SJCRH30 (cell line): ENCODE results near the gene ERGIC1. TPM values are rescaled to one million over a fixed set of nuclear protein-coding genes. Genes with fewer than 3 reads are reported as not detected.
"Not testable (repeated sequence)": the region's sequence is repeated elsewhere in the genome, so short reads cannot be mapped to it uniquely, and the experiment has no call there.

ENCODE experiments used
- DNase-seq, 2 experiments: peaks; one replicate each; pipeline ENCODE4 v3.0.0-alpha.2; 2015 to 2020
- H3K27ac ChIP-seq: fragments of 250-450 bp; sonication (Bioruptor Pico); 2 replicates; pipeline ENCODE4 v1.5.1; 2020; ENCODE audit warnings: mild to moderate bottlenecking, moderate library complexity
- H3K27me3 ChIP-seq: fragments of 250-450 bp; sonication (Bioruptor Pico); 2 replicates; pipeline ENCODE4 v1.5.1; 2020; ENCODE audit warnings: mild to moderate bottlenecking, moderate library complexity
- H3K36me3 ChIP-seq: fragments of 250-450 bp; sonication (Bioruptor Pico); 2 replicates; pipeline ENCODE4 v1.5.1; 2020; ENCODE audit warnings: mild to moderate bottlenecking, moderate library complexity
- H3K4me1 ChIP-seq: fragments of 250-450 bp; sonication (Bioruptor Pico); 2 replicates; pipeline ENCODE4 v1.5.1; 2020; ENCODE audit warnings: mild to moderate bottlenecking, moderate library complexity
- H3K4me3 ChIP-seq: fragments of 250-450 bp; sonication (Bioruptor Pico); 2 replicates; pipeline ENCODE4 v1.5.1; 2020; ENCODE audit warnings: mild to moderate bottlenecking, moderate library complexity
- H3K9me3 ChIP-seq: fragments of 250-450 bp; sonication (Bioruptor Pico); replicated peaks from 2 replicates; pipeline ENCODE4 v1.5.1; 2020; ENCODE audit warnings: mild to moderate bottlenecking, moderate library complexity
- total RNA-seq: library from RNA; depleted of rRNA; stranded (reverse); fragments of >200 nt; shearing (Covaris generic); gene quantifications from 2 replicates; pipeline ENCODE4 v1.2.3, GENCODE V29; 2014

ERGIC1 gene
- total RNA-seq, 1 experiment from 2014 or later: 83.4 TPM

DNA sequence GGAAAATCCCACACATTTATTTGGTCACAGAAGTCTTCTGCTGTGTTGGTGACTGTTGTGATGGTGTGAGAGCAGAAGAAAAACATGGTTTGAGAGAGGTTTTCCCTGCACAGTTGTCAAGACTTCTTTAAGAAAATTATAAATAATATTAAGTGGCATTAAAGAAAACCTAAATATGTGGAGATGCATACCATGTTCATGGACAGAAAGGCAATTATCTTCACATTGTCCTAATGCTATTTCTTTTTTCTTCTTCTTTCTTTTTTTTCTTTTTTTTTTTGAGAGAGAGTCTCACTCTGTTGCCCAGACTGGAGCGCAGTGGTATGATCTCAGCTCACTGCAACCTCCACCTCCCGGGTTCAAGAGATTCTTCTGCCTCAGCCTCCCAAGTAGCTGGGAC, 24.3 kb upstream of the ERGIC1 start:
- Histone ChIP-seq H3K27ac (no peak overlapping the region), H3K9me3 (no peaks in the 10 kb centered on the region), H3K4me1 (peaks cover 4% of the 10 kb centered on the region), H3K36me3 (no peaks in the 10 kb centered on the region), H3K4me3 (no peak overlapping the region), H3K27me3 (no peaks in the 10 kb centered on the region)
- no peak for DNase-seq

DNA sequence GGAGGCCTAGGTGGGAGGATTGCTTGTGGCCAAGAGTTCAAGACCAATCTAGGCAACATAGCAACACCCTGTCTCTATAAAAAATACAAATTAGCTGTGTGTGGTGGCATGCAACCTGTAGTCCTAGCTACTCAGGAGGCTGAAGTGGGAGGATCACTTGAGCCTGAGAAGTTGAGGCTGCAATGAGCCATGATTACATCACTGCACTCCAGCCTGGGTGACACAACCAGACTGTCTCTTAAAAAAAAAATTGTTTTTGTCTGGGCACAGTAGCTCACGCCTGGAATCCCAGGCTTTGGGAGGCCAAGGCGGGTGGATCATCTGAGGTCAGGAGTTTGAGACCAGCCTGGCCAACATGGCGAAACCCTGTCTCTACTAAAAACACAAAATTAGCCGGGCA, 23.1 kb upstream of the ERGIC1 start:
- not testable (repeated sequence) for H3K4me1 ChIP-seq, H3K27me3 ChIP-seq, H3K27ac ChIP-seq, H3K36me3 ChIP-seq, DNase-seq, H3K9me3 ChIP-seq, H3K4me3 ChIP-seq

DNA sequence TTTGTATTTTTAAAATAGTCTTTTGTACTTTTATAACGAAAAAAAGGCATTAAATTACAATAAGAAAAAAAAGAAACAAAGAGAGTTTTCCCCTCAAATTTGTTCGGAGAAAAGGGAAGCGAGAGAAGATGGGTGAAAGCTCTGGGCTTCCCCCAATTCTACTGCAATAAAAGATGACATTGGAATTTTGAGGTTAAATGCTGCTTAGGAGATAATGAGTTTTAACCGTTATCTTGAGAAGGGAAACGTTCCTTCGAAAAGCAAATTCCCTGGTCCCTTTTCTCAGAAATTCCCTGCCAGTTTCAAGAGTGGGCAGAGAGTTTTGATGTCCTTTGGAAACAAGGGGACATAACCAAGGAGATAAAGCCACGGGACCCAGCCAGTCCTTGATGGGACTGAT, 18.4 kb upstream of the ERGIC1 start:
- Histone ChIP-seq H3K9me3 (no peaks in the 10 kb centered on the region; the same call in 1 of the 2 replicates), H3K4me1 (peaks cover 13% of the 10 kb centered on the region), H3K27ac (no peak overlapping the region), H3K36me3 (no peaks in the 10 kb centered on the region), H3K27me3 (no peaks in the 10 kb centered on the region), H3K4me3 (no peak overlapping the region)
- DNase-seq: no peak

DNA sequence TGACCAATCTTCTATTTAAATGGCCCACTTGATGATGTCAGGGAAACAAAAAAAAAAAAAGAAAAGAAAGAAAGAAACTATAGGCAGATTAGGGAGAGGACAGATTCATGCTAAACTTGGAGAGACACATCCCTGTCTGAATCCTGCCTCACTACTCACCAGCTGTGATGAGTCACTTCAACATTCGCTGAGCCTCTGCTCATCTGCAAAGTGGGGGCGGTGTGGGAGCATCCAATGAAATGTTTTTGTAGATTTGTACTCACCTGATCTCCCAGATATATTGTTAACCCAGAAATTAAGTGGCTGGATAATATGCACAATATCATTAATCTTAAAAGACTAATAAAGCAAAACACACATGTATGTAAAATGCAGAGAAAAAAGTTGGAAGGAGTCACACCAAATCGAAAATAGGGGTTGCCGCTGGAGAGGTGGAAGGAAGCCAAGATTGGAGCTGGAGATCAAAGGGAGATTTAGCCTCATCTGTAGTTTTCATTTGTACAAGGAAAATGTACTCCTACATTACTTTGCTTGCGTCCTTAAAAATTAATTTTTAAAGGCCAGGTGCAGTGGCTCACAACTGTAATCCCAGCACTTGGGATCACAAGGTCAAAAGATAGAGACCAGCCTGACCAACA, 17.0 kb upstream of the ERGIC1 start:
- Histone ChIP-seq H3K4me3 (peak overlapping the region; percentile 14; the same call in 1 of the 2 replicates), H3K27ac (no peak overlapping the region), H3K9me3 (no peaks in the 10 kb centered on the region; the same call in 1 of the 2 replicates), H3K27me3 (no peaks in the 10 kb centered on the region), H3K36me3 (no peaks in the 10 kb centered on the region), H3K4me1 (peaks cover 13% of the 10 kb centered on the region)
- DNase-seq: peak in 1 of 2 experiments; percentile 43

DNA sequence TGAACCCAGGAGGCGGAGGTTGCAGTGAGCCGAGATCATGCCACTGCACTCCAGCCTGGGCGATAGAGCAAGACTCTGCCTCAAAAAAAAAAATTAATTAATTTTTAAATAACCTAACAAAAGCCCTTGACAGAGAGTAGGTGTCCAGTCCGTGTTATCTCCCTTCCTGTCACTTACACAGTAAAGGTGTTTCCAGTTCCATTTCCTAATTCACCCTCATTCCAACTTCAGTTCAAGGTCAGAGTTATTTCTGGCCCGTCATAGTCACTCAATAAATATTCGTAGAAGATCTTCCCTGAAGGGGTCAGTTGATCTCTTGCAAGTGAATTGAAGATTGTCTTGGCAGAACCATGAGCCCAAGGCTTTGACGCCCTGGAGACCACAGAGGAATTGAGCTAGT, 16.4 kb upstream of the ERGIC1 start:
- DNase-seq: no peak
- Histone ChIP-seq H3K4me1 (peaks cover 13% of the 10 kb centered on the region), H3K27me3 (no peaks in the 10 kb centered on the region), H3K9me3 (no peaks in the 10 kb centered on the region; the same call in 1 of the 2 replicates), H3K4me3 (no peak overlapping the region), H3K27ac (no peak overlapping the region), H3K36me3 (no peaks in the 10 kb centered on the region)

DNA sequence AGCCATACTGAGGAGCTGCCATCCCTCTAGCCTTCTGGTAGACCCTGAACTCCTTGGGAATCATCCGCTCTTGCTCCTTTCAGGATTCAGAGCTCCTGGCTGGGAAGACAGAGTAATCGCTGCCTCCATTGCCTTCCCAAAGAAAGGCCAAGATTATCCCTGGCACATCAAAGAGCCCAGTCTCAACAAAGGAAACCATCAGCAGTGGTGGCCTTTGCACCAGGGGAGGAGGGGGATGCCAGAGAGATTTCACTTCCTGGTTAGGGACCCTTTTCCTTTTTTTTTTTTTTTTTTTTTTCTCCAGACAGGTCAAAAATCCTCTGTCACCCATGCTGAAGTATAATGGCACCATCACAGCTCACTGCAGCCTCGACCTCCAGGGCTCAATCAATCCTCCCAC, 16.0 kb upstream of the ERGIC1 start:
- Histone ChIP-seq H3K4me1 (peaks cover 13% of the 10 kb centered on the region), H3K27ac (no peak overlapping the region), H3K4me3 (no peak overlapping the region), H3K27me3 (no peaks in the 10 kb centered on the region), H3K36me3 (no peaks in the 10 kb centered on the region), H3K9me3 (no peaks in the 10 kb centered on the region; the same call in 1 of the 2 replicates)
- DNase-seq: no peak

DNA sequence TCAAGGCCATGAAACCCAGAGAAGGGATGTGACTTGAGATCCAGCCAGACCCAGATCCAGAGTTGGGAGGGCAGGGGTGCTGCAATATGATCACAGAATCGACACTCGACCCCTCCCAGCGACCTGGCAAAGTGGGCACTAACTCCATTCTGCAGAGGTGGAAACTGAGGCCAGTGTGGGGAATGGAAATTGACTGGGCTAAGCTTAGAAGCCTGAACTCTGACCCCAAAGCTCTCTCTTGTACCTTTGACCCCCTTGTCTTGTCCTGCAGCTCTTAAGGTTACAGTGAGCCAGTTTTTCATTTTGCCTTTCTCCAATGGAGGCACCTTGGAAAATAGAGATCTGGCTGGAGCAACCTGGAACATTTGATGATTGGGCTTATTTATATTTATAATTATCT, 14.5 kb upstream of the ERGIC1 start:
- no peak for DNase-seq
- H3K36me3 ChIP-seq: no peaks in the 10 kb centered on the region
- no peak overlapping the region for H3K4me3 ChIP-seq
- H3K27me3 ChIP-seq: no peaks in the 10 kb centered on the region
- H3K4me1 ChIP-seq: peaks cover 13% of the 10 kb centered on the region
- no peak overlapping the region for H3K27ac ChIP-seq
- no peaks in the 10 kb centered on the region; the same call in 1 of the 2 replicates for H3K9me3 ChIP-seq

DNA sequence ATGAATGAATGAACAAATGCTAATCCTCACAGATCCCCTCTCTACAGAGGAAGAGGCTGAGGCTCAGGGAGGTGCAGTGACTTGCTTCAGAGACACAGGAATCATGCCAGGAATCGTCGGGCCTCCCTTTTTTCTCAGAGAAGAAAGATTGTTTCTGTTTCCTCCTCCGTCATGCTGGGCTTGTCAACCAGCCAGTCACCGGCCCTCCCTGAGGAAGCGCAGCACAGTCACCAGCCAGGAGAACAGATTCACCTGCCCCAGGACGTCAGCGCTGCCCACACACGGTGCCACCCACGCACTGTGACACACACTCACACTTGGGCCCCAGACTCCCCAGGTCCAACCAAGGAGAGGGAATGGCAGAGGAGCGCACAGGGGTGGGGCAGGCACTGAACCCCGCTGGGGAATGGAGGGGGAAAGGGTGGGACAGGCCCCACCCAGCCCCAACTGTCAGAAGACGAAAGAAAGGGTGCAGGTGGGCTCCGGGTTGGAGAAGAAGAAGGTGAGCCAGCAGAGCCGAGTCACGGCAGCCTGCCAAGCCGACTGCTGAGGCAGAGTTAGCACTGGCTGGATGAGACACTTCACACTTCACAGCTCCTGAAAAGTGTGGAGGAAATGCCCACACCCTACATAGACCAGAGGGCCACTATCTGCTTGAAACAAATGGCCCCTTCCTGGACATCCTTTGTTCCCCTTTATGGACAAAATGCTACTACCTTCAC, 13.8 kb upstream of the ERGIC1 start:
- H3K36me3 ChIP-seq: no peaks in the 10 kb centered on the region
- peaks cover 13% of the 10 kb centered on the region for H3K4me1 ChIP-seq
- no peak overlapping the region for H3K27ac ChIP-seq
- H3K9me3 ChIP-seq: no peaks in the 10 kb centered on the region; the same call in 1 of the 2 replicates
- H3K4me3 ChIP-seq: no peak overlapping the region
- DNase-seq: peak in 1 of 2 experiments; percentile 28
- no peaks in the 10 kb centered on the region for H3K27me3 ChIP-seq

DNA sequence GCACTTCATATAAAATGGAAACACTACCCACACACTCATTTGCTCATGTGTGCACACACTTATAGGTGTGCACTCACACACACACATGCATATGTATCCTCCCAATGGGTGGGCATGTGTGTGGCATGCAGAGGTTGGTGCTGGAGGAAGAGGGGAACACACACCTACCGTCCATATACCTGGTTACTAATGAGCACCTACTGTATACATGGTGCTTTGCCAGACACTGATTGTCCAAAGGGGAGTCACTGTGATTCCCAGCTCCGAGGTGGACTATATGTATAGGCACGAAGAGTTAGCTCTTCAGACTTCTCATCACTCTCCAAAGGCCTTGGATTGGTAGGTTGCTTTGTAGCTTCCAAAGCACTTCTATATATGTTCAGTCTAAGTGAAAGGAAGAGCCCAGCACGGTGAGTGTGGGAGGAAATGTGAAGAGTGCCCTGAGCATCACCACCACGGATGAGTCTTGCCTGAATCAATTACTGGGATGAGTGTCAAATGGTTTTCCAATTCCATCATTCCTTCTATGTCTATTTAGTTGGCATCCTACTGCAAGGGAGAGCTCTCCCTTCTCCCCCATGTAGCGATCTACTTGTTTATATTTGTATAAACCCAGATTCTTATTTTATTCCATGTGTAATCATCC, 12.6 kb upstream of the ERGIC1 start:
- no peak overlapping the region for H3K27ac ChIP-seq
- DNase-seq: no peak
- H3K36me3 ChIP-seq: no peaks in the 10 kb centered on the region
- no peaks in the 10 kb centered on the region for H3K27me3 ChIP-seq
- peaks cover 13% of the 10 kb centered on the region for H3K4me1 ChIP-seq
- no peak overlapping the region for H3K4me3 ChIP-seq
- H3K9me3 ChIP-seq: peaks cover 6% of the 10 kb centered on the region; the same call in 1 of the 2 replicates

DNA sequence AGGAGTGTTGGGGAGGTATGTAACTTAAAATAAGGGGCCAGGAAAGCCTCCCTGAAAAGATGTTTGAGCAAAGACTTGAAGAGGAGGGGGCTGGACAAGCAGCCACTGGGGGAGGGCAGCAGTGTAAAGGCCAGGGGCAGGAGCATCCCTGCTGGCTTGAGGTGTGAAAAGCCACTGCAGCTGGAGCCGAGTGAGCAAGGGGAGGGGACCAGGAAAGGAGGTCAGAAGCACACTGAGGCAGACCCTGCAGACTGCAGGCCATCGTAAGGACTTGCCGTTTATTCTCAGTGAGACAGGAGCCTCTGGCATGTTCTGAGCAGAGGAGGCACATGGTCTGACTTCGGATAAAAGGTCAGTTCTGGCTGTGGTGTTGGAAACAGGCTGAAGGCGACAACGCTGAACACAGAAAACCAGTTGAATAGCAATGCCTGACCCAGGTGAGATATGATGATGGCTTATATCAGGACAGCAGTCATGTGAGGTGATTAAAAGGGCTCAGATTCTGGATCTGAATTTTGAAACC, 10.2 kb upstream of the ERGIC1 start:
- no peaks in the 10 kb centered on the region for H3K36me3 ChIP-seq
- peaks cover 6% of the 10 kb centered on the region; the same call in 1 of the 2 replicates for H3K9me3 ChIP-seq
- no peak overlapping the region for H3K4me3 ChIP-seq
- no peaks in the 10 kb centered on the region for H3K27me3 ChIP-seq
- DNase-seq: no peak
- H3K27ac ChIP-seq: no peak overlapping the region
- peaks cover 16% of the 10 kb centered on the region for H3K4me1 ChIP-seq

DNA sequence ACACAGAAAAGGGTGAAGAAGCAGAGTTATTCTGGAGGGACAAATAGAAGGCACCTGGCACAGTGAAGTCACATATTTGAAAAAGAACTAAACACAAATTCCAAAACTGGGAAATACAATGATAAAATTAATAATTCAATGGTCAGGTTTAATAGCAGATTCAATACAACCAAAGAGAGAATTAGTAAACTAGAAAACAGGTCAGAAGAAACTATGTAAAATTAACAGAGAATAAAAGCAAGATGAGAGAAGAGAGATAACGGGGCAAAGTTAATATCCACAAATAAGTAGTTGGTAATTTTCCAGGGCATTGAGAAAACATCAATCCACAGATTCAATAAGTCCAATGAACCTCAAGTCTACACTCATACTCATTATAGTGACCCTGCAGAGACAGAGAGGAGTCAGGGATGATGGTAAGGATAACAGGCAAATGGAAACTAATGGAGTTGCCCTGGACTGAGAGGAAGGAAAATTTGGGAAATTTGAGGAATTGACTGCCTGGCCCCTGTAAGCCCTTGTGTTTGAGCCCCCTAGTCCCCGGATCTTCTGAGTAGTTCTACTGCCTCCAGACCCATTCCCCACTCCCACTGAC, 8.3 kb upstream of the ERGIC1 start:
- peaks cover 6% of the 10 kb centered on the region; the same call in 1 of the 2 replicates for H3K9me3 ChIP-seq
- no peaks in the 10 kb centered on the region for H3K27me3 ChIP-seq
- H3K36me3 ChIP-seq: no peaks in the 10 kb centered on the region
- H3K4me1 ChIP-seq: peaks cover 17% of the 10 kb centered on the region
- DNase-seq: no peak
- H3K27ac ChIP-seq: no peak overlapping the region
- H3K4me3 ChIP-seq: no peak overlapping the region

DNA sequence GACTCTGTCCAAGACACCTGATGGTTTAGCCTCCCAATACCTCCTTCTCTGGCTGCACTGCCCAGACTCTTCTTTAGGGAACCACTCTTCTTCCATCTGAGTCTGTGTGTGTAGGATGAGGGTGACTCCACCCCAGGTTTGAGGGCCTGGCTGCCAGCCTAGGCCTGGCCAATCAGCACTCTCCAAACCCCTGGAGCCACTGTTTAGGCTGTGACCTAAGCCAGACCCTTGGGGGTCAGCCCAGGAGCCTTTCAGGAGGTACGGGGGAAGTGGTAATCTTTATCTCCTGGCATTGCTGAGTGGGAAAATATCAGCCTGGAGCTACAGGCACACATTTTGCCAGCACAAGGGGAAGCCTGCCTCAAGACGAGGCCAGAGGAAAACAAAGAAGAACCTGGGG, 6.2 kb upstream of the ERGIC1 start:
- Histone ChIP-seq H3K27me3 (no peaks in the 10 kb centered on the region), H3K27ac (no peak overlapping the region), H3K36me3 (no peaks in the 10 kb centered on the region), H3K4me1 (peaks cover 23% of the 10 kb centered on the region), H3K4me3 (no peak overlapping the region), H3K9me3 (peaks cover 6% of the 10 kb centered on the region; the same call in 1 of the 2 replicates)
- DNase-seq: no peak

DNA sequence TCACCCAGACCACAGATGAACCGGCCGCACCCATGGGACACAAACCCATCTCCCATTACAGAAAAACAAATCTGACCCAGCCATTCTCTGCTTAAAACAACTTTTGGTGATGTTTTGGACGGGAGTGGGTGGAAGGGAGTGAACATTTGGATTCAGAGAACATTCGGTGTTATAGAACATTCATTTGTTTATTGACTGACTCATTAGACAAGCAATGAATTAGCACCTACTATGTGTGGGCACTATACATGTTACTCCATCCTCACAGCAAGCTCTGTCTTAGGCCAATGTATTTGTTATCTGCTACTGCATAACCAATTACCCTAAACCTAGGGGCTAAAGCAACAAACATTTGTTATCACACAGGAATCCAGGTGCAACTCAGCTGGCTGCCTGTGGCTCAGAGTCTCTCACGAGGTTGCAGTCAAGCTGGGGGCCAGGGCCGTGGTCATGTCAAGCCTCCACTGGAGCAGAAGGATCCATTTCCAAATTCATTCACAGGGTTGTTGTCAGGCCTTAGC, 5.1 kb upstream of the ERGIC1 start:
- Histone ChIP-seq H3K9me3 (peaks cover 6% of the 10 kb centered on the region; the same call in 1 of the 2 replicates), H3K4me3 (no peak overlapping the region), H3K27ac (no peak overlapping the region), H3K4me1 (peaks cover 23% of the 10 kb centered on the region), H3K27me3 (no peaks in the 10 kb centered on the region), H3K36me3 (no peaks in the 10 kb centered on the region)
- peak; percentile 17 to 27 for DNase-seq

DNA sequence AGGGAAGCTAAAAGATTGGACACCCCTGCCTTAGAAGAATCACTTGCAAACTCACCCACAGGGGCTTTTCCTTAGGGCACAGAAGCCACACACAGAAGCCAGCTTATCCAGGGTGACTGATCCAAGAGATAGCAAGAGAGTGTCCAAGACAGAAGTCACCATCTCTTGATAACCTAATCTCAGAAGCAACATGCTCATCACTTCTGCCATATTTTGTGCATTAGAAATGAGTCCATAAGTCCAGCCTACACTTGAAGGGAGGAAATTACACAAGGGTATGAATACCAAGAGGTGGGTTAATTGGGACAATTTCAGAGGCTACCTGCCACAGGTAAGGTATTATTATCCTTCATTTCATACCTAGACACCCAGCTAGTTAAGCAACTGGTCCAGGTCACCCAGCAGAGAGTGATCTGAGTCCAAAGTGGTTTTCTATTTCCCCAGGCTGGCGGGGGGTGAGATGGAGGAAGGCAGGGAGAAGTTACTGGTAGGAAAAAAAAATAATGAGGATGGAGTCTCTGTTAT, 3.7 kb upstream of the ERGIC1 start:
- Histone ChIP-seq H3K4me1 (peaks cover 26% of the 10 kb centered on the region), H3K9me3 (peaks cover 5% of the 10 kb centered on the region; the same call in 1 of the 2 replicates), H3K27ac (no peak overlapping the region), H3K4me3 (no peak overlapping the region), H3K27me3 (no peaks in the 10 kb centered on the region), H3K36me3 (no peaks in the 10 kb centered on the region)
- no peak for DNase-seq
